Calu3 (cell line): Measurements from ENCODE around the gene OR3A2. TPM values are rescaled to one million over a fixed set of nuclear protein-coding genes. Genes with fewer than 3 reads are reported as not detected.
"Not testable (repeated sequence)": the region's sequence is repeated elsewhere in the genome, so short reads cannot be mapped to it uniquely, and the experiment has no call there.

Experiments
- BruUV-seq: library from RNA; stranded (reverse); fragments of 400-500 nt; replicated peaks from 2 replicates; lab custom pipeline; 2021; lab: Mats Ljungman, UMichigan
- CTCF ChIA-PET: fragments of 300-600 bp; sonication (Branson Sonifier 250); formaldehyde crosslinking; loops from one replicate; lab custom pipeline; 2022; ENCODE audit warnings: antibody characterized with exemption; lab: Charles Lee
- DNase-seq: peaks from one replicate; pipeline ENCODE4 v3.0.0; 2022
- H3K27ac Mint-ChIP-seq: one replicate; pipeline ENCODE4 v1.8.0; 2022; ENCODE audit warnings: mixed read lengths; ENCODE audit not compliant: unreplicated experiment
- H3K27me3 Mint-ChIP-seq: one replicate; pipeline ENCODE4 v1.8.0; 2022; ENCODE audit warnings: mixed read lengths; ENCODE audit not compliant: unreplicated experiment
- H3K36me3 Mint-ChIP-seq: one replicate; pipeline ENCODE4 v1.8.0; 2022; ENCODE audit warnings: mild to moderate bottlenecking, moderate library complexity, mixed read lengths; ENCODE audit not compliant: insufficient read depth, unreplicated experiment
- H3K4me1 Mint-ChIP-seq: one replicate; pipeline ENCODE4 v1.8.0; 2022; ENCODE audit warnings: mild to moderate bottlenecking, low read depth, mixed read lengths; ENCODE audit not compliant: unreplicated experiment
- H3K4me3 Mint-ChIP-seq: one replicate; pipeline ENCODE4 v1.8.0; 2022; ENCODE audit warnings: mild to moderate bottlenecking, low read depth, moderate library complexity, mixed read lengths; ENCODE audit not compliant: unreplicated experiment
- H3K9me3 Mint-ChIP-seq: one replicate; pipeline ENCODE4 v1.8.0; 2022; ENCODE audit warnings: low read depth, mixed read lengths; ENCODE audit not compliant: unreplicated experiment
- CTCF ChIP-seq: fragments of 200-600 bp; IDR thresholded peaks from one replicate; pipeline ENCODE4 v1.8.0; 2022; ENCODE audit warnings: antibody characterized with exemption; ENCODE audit not compliant: unreplicated experiment
- intact Hi-C: fragments of 100-400 bp; cut with micrococcal nuclease; formaldehyde crosslinking; loops from one replicate; pipeline ENCODE4 v1.10.0; 2022; ENCODE audit not compliant: unreplicated experiment
- total RNA-seq: library from RNA; stranded (reverse); gene quantifications from 2 replicates; pipeline ENCODE4 v1.2.3, GENCODE V29; 2022

OR3A2 gene
- total RNA-seq, 1 experiment from 2014 or later = not detected

GRCh38 chr17:3316836-3317235 is 69.3 kb downstream of the OR3A2 start:
- DNase-seq = no peak
- no TSS peak for BruUV-seq
- H3K27ac Mint-ChIP-seq = no peak overlapping the region
- CTCF ChIA-PET = interaction anchor here (0.6 kb wide), 1 partner anchor 35 kb away, joined by 3 read pairs; no protein-coding TSS in a partner anchor
- H3K36me3 Mint-ChIP-seq = no peaks in the 10 kb centered on the region
- H3K4me1 Mint-ChIP-seq = peaks cover 12% of the 10 kb centered on the region
- peaks cover 42% of the 10 kb centered on the region for H3K27me3 Mint-ChIP-seq
- no peaks in the 10 kb centered on the region for H3K9me3 Mint-ChIP-seq
- intact Hi-C loops = no loop called here
- H3K4me3 Mint-ChIP-seq = no peak overlapping the region
- no peak for TF ChIP-seq CTCF

GRCh38 chr17:3308603-3309002 is 77.5 kb downstream of the OR3A2 start:
- no peaks in the 10 kb centered on the region for H3K36me3 Mint-ChIP-seq
- intact Hi-C loops = no loop called here
- H3K27me3 Mint-ChIP-seq = peaks cover 44% of the 10 kb centered on the region
- no TSS peak for BruUV-seq
- no peak for TF ChIP-seq CTCF
- H3K27ac Mint-ChIP-seq = no peak overlapping the region
- CTCF ChIA-PET = no interaction called here
- no peaks in the 10 kb centered on the region for H3K9me3 Mint-ChIP-seq
- H3K4me3 Mint-ChIP-seq = no peak overlapping the region
- no peak for DNase-seq
- no peaks in the 10 kb centered on the region for H3K4me1 Mint-ChIP-seq

- BruUV-seq = no TSS peak
- H3K27ac Mint-ChIP-seq = no peak within 1 kb of the TSS
- DNase-seq = no peak
- peaks cover 46% of the 10 kb centered on the region for H3K27me3 Mint-ChIP-seq
- H3K4me3 Mint-ChIP-seq = no peak within 1 kb of the TSS
- intact Hi-C loops = no loop called here
- CTCF ChIA-PET = no interaction called here
- TF ChIP-seq CTCF = no peak
- H3K4me1 Mint-ChIP-seq = no peaks in the 10 kb centered on the region
- no peaks in the 10 kb centered on the region for H3K36me3 Mint-ChIP-seq
- no peaks in the 10 kb centered on the region for H3K9me3 Mint-ChIP-seq
Measured at GRCh38 chr17:3298260-3298659, 87.8 kb downstream of the OR3A2 start, which contains the start of gene OR3A1. TSS of gene OR3A1 (minus strand) at chr17:3298360. CDS start at chr17:3292582, 5,778 bp downstream.

- H3K4me1 Mint-ChIP-seq = no peaks in the 10 kb centered on the region
- H3K27ac Mint-ChIP-seq = no peak overlapping the region
- H3K9me3 Mint-ChIP-seq = peaks cover 4% of the 10 kb centered on the region
- CTCF ChIA-PET = no interaction called here
- H3K4me3 Mint-ChIP-seq = no peak overlapping the region
- intact Hi-C loops = no loop called here
- no peaks in the 10 kb centered on the region for H3K36me3 Mint-ChIP-seq
- BruUV-seq = no TSS peak
- peaks cover 71% of the 10 kb centered on the region for H3K27me3 Mint-ChIP-seq
- TF ChIP-seq CTCF = no peak
- DNase-seq = no peak
Measured at GRCh38 chr17:3295632-3296031, 90.5 kb downstream of the OR3A2 start.

GRCh38 chr17:3293548-3293947 is 92.6 kb downstream of the OR3A2 start:
- H3K27me3 Mint-ChIP-seq = peaks cover 89% of the 10 kb centered on the region
- DNase-seq, H3K9me3 Mint-ChIP-seq, H3K4me3 Mint-ChIP-seq, H3K36me3 Mint-ChIP-seq, H3K4me1 Mint-ChIP-seq, intact Hi-C loops, H3K27ac Mint-ChIP-seq, BruUV-seq, CTCF ChIA-PET: not testable (repeated sequence)
